Ovary (tissue), 3 donors: ENCODE data around the gene SPATA21.

Source experiments
- EP300 ChIP-seq: sonication (generic); formaldehyde crosslinking; IDR thresholded peaks from one replicate; pipeline ENCODE4 v1.6.1; 2017; ENCODE audit warnings: antibody characterized with exemption
- TF ChIP-seq, protein P1 (sequence below), 3 donors: fragments of 450-650 bp in 2 of 3; fragments of 200-600 bp in 1 of 3; IDR thresholded peaks; one replicate each; pipeline versions ENCODE4 v1.5.1 to v1.8.0; 2016 to 2022; ENCODE audit warnings: antibody characterized with exemption in 3 of 3, mild to moderate bottlenecking in 1 of 3
- donor health status: DM: no; HTN: no; CAD: no.

- TF ChIP-seq, protein P1, sequence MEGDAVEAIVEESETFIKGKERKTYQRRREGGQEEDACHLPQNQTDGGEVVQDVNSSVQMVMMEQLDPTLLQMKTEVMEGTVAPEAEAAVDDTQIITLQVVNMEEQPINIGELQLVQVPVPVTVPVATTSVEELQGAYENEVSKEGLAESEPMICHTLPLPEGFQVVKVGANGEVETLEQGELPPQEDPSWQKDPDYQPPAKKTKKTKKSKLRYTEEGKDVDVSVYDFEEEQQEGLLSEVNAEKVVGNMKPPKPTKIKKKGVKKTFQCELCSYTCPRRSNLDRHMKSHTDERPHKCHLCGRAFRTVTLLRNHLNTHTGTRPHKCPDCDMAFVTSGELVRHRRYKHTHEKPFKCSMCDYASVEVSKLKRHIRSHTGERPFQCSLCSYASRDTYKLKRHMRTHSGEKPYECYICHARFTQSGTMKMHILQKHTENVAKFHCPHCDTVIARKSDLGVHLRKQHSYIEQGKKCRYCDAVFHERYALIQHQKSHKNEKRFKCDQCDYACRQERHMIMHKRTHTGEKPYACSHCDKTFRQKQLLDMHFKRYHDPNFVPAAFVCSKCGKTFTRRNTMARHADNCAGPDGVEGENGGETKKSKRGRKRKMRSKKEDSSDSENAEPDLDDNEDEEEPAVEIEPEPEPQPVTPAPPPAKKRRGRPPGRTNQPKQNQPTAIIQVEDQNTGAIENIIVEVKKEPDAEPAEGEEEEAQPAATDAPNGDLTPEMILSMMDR (IDR thresholded peaks at IDR 0.05) = peak; percentile 91 to 97 (median 95)
- no peak for TF ChIP-seq EP300
Observed at GRCh38 chr1:16440470-16441281, 3.5 kb upstream of the SPATA21 start, which contains the start of gene NECAP2.
